H1 (cell line): ENCODE data around the gene GANAB. TPM values are rescaled to one million over a fixed set of nuclear protein-coding genes. Genes with fewer than 3 reads are reported as not detected.

Experiments
- BACH1 ChIP-seq: IDR thresholded peaks from 2 replicates; pipeline ENCODE4 v1.6.1; 2012; ENCODE audit warnings: low read length, improper control_type of control experiment
- CEBPB ChIP-seq: IDR thresholded peaks from 2 replicates; pipeline ENCODE4 v1.6.1; 2012; ENCODE audit warnings: low read depth, low read length
- CHD2 ChIP-seq: IDR thresholded peaks from 2 replicates; pipeline ENCODE4 v1.6.1; 2012; ENCODE audit warnings: low read length, improper control_type of control experiment
- CTCF ChIP-seq, 3 experiments: IDR thresholded peaks; 1 replicate in 2 of 3; 2 replicates in 1 of 3; pipeline versions ENCODE4 v1.5.1 to v1.6.1; 2011; ENCODE audit warnings: low read length in 3 of 3, mild to moderate bottlenecking in 3 of 3, inconsistent platforms in 2 of 3, low read depth in 1 of 3, moderate library complexity in 1 of 3; ENCODE audit not compliant: insufficient read depth in 1 of 3; ENCODE audit errors: control extremely low read depth in 1 of 3
- EGR1 ChIP-seq: IDR thresholded peaks from 2 replicates; pipeline ENCODE4 v1.6.1; 2011; ENCODE audit warnings: low read depth, low read length, borderline replicate concordance
- GTF2F1 ChIP-seq: IDR thresholded peaks from 2 replicates; pipeline ENCODE4 v1.6.1; 2012; ENCODE audit warnings: low read depth, low read length, improper control_type of control experiment, borderline replicate concordance
- HDAC2 ChIP-seq, 2 experiments: fragments of 300-600 bp in 1 of 2; sonication (generic) in 1 of 2; IDR thresholded peaks; 2 replicates each; pipeline ENCODE4 v1.6.1; 2011 to 2012; ENCODE audit warnings: low read depth in 2 of 2, low read length in 2 of 2, mild to moderate bottlenecking in 2 of 2, moderate library complexity in 2 of 2, borderline replicate concordance in 1 of 2, inconsistent platforms in 1 of 2
- KDM4A ChIP-seq: IDR thresholded peaks from one replicate; pipeline ENCODE4 v1.7.1; 2012; ENCODE audit warnings: low read depth, mild to moderate bottlenecking, moderate library complexity, low read length, inconsistent platforms; ENCODE audit not compliant: severe bottlenecking
- NRF1 ChIP-seq: IDR thresholded peaks from 2 replicates; pipeline ENCODE4 v1.6.1; 2011; ENCODE audit warnings: mild to moderate bottlenecking, low read depth, low read length, improper control_type of control experiment
- RAD21 ChIP-seq, 2 experiments: IDR thresholded peaks in 1 of 2; conservative IDR thresholded peaks in 1 of 2; 2 replicates each; pipeline ENCODE4 v1.6.1; 2011; ENCODE audit warnings: low read depth in 2 of 2, low read length in 2 of 2, improper control_type of control experiment in 1 of 2, inconsistent platforms in 1 of 2, mild to moderate bottlenecking in 1 of 2, moderate library complexity in 1 of 2
- RBBP5 ChIP-seq: IDR thresholded peaks from 2 replicates; pipeline ENCODE4 v1.7.1; 2012; ENCODE audit warnings: low read depth, mild to moderate bottlenecking, inconsistent platforms, low read length, moderate library complexity, borderline replicate concordance
- SAP30 ChIP-seq: fragments of 300-600 bp; sonication (generic); IDR thresholded peaks from 2 replicates; pipeline ENCODE4 v1.7.1; 2012; ENCODE audit warnings: low read length, moderate library complexity, mild to moderate bottlenecking, inconsistent platforms; ENCODE audit not compliant: insufficient read depth, insufficient replicate concordance
- USF2 ChIP-seq: IDR thresholded peaks from 2 replicates; pipeline ENCODE4 v1.6.1; 2011; ENCODE audit warnings: low read length, improper control_type of control experiment
- polyA plus RNA-seq, 7 experiments: library from polyadenylated mRNA; depleted of rRNA in 3 of 7; stranded (reverse) in 5 of 7; unstranded in 2 of 7; fragments of >200 nt in 5 of 7; fragments of 200-250 nt in 2 of 7; gene quantifications; 1 replicate in 5 of 7; 2 replicates in 1 of 7; 4 replicates in 1 of 7; pipeline versions ENCODE4 v1.2.1 to v1.2.3, GENCODE V29; 2011 to 2013; ENCODE audit warnings: missing spikeins in 2 of 7, mixed read lengths in 2 of 7
- total RNA-seq: library from RNA; stranded (reverse); fragmentation: NEBNext Ultra II Directional; extraction: Animal tissue kit (Norgen Biotek cat#: 25700); gene quantifications from 2 replicates; pipeline ENCODE4 v1.2.1, GENCODE V29; 2021
- TF ChIP-seq, protein P1 (sequence below): IDR thresholded peaks from 2 replicates; pipeline ENCODE4 v1.6.1; 2012; ENCODE audit warnings: low read length, inconsistent platforms

GANAB gene
- total and polyA plus RNA-seq, 2 of the 8 experiments (the other 6 are each of a cell fraction or from before 2014, with no cell fraction given): 289 to 330 TPM

DNA sequence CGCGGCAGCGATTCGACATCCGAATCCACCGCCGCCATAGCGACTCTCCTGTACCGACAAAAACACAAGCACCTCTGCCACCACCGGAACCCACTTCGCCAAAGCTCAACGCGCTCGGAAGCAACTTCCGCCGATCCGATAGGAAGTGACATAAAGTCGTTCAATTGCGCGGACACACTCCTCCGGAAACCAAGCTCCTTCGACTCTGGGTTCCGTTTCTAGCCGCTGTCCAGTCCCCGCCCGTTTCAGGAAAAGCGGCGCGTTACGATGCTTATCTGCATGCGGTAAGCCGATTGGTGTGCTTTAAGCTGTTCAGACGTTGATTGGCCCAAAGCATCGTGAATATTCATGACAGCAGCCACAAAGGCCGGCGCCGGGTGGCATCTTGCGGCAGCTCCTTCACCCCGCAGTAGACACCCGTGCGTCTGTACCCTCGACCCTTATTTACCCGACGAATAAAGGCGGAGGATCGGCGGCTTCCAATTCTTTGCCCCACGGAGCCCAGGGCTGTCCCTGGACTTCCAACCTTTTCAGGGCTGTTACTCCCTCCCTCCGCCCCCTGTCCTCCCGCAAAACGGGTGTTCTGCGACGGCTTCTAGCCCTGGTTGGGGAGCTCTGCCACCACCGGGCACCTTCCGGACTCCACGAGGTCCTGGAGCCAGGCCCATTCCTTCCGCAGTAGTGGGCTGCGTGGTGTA, 54.8 kb downstream of the GANAB start, which contains the start of gene TUT1 (continued):
- TF ChIP-seq CHD2 (peak; percentile 59; the same call in 1 of the 2 replicates), RBBP5 (peak; percentile 62; the same call in 1 of the 2 replicates), NRF1 (no peak), SAP30 (peak; percentile 71), BACH1 (0 out of 2 replicates have a peak, but pooled peaks have one; percentile 40), HDAC2 (IDR thresholded peaks at IDR 0.05; ENCODE audit: borderline replicate concordance in 1 of 2, low read depth in 2 of 2, low read length in 2 of 2) (no peak), KDM4A (peak; percentile 32), RAD21 (IDR thresholded peaks at IDR 0.05 in 1 of 2, conservative IDR thresholded peaks at IDR 0.05 in 1 of 2; ENCODE audit: low read depth in 2 of 2, low read length in 2 of 2) (no peak; a peak in 1 of 4 replicates), CEBPB (no peak), EGR1 (no peak), CTCF (IDR thresholded peaks at IDR 0.05; ENCODE audit: control extremely low read depth in 1 of 3, insufficient read depth in 1 of 3, low read depth in 1 of 3, low read length in 3 of 3) (no peak), USF2 (no peak), GTF2F1 (peak; percentile 80)
- TF ChIP-seq, protein P1, sequence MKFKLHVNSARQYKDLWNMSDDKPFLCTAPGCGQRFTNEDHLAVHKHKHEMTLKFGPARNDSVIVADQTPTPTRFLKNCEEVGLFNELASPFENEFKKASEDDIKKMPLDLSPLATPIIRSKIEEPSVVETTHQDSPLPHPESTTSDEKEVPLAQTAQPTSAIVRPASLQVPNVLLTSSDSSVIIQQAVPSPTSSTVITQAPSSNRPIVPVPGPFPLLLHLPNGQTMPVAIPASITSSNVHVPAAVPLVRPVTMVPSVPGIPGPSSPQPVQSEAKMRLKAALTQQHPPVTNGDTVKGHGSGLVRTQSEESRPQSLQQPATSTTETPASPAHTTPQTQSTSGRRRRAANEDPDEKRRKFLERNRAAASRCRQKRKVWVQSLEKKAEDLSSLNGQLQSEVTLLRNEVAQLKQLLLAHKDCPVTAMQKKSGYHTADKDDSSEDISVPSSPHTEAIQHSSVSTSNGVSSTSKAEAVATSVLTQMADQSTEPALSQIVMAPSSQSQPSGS: peak; percentile 95
